Stimulated activated CD8-positive, alpha-beta memory T cell treated with anti-CD3 and anti-CD28 coated beads, Interleukin-12 subunit alpha, Interleukin-12 subunit beta, amount 100 ng/mL, for 24 hours (primary cell): ENCODE data around the gene LZTS2.
"Not testable (repeated sequence)": the region's sequence is repeated elsewhere in the genome, so short reads cannot be mapped to it uniquely, and the experiment has no call there.

ENCODE experiments used
- DNase-seq: peaks from one replicate; pipeline ENCODE4 v3.0.0-alpha.2; 2020; ENCODE audit errors: extremely low read depth

The LZTS2 gene

DNA sequence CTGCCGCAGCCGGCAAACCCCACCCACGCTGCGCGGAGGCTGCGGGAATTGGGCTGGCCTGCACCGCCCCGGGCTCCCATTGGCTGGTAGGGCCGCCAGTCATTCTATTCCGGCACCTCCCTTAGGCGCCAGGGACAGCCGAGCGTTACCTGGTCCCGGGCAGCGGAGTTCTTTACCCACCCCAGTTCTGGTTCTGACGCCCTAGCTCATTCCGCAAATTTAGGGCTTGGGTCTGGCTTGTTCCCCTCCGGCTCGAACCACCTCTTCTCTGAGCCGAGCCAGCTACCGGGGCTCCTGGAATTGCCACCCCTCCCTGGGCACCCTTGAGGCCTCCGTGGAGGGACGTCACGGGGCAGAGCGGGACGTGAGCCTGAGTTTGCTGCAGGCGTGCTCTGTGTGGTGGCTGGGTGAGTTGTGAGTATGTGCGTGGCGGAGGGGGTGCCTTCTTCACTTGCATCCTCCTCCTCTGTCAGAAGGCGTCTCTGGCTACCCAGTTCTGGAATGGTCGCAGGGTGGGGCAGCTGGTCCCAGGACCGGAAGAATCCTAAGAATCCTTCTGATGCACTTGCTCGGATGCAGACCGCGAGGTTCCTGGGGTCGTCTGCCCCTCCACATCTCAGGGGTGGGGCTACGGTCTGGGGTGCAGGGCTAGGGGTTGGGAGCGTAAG lies 31.7 kb downstream of the LZTS2 start, which contains the start of the genes PDZD7 and SFXN3:
Gene PDZD7, minus strand, starts transcription at position 2 of the 668 bp plus-strand sequence. CDS start 910 bp downstream, outside the sequence.
Gene SFXN3, plus strand, starts transcription at position 107 of the 668 bp plus-strand sequence. CDS start 3,461 bp downstream, outside the sequence.
- peak; percentile 94 for DNase-seq

DNA sequence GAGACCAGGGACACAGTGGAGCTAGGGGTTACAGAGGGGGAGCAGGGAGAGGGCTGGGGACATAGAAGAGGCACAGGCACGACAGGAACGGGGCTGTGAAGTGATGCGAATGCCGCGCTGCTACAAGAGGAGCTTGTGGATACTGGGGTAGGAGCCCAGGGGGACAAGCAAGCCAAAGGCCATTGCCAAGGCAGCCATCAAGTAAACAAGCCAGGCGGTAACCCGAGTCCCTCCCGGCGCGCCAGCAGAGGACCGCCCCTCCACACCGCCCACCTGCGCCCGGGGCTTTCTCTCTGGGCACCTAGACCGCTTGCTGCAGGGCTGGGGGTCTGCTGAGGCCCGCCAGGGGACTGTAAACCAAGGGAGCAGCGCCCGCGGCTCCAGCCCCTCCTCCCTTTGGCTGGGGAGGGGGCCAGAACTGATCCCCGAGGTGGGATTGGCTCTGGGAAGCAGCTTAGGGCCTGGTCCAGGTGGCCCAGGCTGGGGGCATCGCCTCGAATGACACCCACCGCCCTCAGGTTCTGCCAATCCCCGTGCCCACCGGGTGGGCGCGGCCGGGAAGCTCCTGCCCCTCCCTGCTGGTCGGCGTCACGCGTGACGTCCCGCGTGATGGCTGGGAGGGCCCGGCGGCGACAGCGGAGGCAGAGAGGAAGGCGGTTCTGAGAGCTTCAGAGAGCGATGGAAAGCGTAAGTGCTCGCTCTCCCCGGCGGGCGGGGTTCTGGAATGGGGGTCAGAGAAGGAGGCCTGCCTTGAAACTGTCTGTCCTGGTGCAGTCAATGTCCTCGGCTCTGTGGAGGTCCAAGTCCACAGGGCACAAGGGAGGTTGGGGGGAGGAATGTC lies 32.4 kb downstream of the LZTS2 start:
- DNase-seq, result no peak

DNA sequence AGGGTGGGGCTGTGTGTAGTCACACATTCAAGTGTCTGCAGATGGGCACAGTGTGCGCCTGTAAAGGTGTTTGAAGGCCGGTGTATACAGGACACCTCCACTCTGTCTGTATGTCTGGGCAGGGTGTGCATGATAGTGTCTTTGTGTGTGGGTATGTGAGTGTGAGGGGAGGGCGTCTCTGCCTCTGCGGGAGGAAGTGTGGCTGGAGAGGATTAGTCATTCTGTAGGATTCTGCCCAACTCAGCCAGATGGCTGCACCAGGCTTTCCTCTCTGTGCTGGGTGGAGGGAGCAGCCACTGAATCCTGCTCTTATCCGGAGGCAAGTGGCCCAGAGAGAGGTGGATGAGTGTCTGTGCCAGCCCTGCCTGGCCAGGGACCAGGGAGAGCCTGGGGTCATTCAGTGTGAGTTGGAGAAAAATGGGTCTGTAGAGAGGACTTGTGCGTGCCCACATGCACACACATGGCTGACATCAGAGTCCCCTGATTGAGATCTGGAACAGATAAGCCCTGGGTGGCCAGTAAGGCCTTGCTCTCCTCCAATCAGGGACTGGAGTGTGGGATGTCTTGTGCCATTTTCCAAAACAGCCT lies 33.1 kb downstream of the LZTS2 start:
- no peak for DNase-seq

DNA sequence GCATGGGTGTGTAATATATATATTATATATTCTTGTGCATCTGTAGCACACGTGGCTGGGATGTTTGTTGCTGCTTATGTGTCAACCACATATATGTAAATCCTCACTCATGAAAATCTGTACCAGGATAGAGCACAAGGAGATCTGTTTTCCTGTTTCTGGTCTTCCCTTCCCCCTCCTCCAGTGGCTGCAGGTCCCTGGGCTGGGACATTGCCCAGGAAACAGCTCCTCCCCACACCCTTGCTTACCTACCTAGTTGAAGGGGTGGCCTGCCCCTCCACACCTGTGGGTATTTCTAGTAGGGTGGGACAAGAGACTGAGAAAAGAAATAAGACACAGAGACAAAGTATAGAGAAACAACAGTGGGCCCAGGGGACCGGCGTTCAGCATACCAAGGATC lies 33.7 kb downstream of the LZTS2 start:
- no peak for DNase-seq

DNA sequence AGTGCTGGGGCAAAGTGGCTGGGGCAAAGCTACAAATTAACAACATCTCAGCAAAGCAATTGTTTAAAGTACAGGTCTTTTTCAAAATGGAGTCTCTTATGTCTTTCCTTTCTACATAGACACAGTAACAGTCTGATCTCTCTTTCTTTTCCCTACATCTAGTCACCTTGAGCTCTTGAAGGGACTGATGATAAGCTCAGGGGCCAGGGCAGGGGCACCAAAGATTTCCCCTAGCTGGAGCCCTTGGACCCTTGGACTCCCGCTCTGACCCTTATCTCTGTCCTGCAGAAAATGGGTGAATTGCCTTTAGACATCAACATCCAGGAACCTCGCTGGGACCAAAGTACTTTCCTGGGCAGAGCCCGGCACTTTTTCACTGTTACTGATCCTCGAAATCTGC lies 34.8 kb downstream of the LZTS2 start:
- DNase-seq, result not testable (repeated sequence)

DNA sequence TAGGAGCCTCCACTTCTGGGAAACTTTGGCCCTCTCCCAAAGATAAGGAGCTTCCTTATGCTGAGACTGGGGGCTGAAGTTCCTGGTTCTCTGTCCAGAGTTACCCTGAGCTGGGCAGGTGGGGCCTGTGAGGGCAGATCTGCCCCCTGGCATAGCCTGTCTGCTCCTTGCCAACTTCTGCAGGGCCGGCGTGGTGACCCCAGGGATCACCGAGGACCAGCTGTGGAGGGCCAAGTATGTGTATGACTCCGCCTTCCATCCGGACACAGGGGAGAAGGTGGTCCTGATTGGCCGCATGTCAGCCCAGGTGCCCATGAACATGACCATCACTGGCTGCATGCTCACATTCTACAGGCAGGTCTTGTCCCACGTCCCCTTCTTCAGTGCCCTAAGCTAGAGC lies 35.7 kb downstream of the LZTS2 start:
- DNase-seq, result no peak

DNA sequence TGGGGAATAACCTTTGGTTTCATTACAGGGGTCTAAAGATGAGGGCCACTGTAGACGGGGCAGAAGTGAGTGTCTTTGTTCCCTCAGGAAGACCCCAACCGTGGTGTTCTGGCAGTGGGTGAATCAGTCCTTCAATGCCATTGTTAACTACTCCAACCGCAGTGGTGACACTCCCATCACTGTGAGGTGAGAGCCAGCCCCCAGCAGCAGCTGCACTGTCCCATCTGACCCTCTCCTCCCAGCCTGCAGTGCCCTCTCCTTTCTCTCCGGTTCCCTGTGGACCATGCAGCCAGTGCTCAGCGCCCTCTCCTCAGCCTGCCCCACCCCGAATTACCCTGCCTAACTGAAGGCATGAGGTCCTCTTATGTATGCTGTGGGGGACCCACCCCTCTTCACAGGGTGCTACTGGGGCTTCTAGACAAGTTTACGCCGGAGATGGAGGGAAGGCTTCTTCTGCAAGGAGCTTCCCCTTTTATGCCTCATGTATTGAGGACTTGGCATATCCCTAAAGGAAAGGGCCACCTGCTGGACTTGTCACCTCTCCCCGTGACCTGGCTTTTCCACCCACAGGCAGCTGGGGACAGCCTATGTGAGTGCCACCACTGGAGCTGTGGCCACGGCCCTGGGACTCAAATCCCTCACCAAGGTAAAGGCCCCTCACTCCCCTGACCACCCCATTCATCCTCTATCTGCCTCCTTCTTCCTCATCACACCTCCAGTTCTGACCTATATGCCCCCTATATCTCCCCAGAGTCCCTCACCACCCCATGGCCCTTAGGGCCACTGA lies 36.5 kb downstream of the LZTS2 start:
- DNase-seq, result no peak

DNA sequence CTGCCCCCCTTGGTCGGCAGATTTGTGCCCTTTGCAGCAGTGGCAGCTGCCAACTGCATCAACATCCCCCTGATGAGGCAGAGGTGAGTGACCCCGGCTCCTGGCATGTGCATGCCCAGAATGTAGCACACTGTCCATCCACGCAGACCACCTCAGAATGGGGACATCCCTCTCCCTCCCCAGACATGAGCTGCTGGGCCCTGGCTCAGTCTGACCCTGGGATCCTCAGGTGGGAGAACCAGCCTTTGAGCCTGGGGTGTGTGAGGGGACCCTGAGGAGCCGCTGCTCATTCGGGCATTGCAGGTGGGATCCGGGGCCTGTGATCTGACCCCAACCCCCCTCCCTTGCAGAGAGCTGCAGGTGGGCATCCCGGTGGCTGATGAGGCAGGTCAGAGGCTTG lies 37.1 kb downstream of the LZTS2 start:
- no peak for DNase-seq

DNA sequence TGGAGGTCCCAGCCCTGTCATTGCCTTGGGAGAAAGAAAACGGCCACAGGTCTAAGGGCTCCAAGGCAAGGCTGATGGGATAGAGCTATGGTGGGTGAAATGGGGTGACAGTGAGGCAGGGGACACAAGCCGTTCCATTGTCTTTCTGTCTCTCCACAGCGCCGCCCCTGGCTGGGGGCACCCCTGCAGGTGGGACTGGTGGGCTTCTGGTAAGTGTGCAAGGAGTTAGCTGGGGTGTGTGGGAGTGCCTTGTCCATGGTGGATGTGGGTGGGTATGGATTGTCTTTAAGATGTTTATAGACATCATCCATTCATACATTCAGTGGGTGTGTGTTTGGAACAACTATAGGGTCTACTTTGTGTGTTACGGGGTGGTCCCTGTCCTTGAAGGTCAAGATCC lies 38.9 kb downstream of the LZTS2 start:
- no peak for DNase-seq

DNA sequence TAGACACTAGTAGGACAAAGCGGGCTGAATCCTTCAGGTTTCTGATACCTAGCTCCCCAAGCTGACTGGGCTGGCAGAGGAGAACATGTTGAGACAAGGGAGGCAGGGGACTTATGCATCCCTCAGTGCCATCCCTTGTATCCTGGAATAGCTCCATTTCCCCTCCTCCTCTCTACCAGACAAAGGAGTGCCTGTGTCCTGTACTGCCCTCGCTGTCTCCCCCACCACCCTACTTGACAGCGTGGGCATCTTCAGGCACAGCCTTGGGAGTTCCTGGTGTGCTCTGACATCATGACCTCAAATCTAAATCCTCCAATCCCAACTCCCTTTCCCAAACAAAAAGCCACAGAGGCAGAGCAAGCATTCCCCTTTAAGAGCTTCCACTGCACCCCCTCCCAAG lies 40.5 kb downstream of the LZTS2 start:
- DNase-seq, result no peak

DNA sequence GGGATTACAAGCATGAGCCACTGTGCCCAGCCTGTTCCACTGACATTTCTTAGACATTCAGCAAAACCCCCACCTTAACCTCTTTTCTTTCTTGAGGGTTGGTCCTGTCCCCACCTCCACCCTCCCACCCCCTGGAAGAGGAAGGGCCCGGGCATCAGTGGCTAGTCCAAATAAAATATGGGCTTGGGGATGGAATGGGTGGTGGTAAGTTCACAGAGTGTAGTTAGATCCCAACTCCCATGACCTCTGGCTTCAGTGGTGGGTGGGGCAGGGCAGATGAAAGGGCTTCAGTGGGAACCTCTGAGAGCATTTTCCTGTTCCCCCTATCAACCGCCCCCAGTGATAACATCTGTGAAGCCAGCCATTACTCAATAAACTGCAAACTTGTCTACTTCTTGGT lies 41.2 kb downstream of the LZTS2 start:
- no peak for DNase-seq

DNA sequence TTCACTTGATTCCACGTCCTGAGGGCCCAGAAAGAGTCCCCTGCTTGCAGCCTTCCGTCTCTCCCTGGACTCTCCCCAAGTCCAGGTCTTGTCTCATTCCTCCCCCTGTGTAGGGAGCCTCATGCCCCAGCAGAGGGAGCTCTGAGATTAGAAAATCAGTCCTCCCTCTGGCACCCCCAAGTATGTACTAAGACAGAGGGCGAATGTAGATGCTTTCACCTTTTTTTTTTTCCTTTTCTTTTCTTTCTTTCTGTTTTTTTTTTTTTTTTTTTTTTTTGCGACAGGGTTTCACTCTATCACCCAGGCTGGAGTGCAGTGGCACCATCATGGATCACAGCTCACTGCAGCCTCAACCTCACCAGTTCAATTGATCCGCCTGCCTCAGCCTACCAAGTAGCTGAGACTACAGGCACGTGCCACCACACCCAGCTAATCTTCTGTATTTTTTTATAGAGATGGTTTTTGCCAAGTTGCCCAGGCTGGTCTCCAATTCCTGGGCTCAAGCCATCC lies 41.7 kb downstream of the LZTS2 start:
- no peak for DNase-seq

DNA sequence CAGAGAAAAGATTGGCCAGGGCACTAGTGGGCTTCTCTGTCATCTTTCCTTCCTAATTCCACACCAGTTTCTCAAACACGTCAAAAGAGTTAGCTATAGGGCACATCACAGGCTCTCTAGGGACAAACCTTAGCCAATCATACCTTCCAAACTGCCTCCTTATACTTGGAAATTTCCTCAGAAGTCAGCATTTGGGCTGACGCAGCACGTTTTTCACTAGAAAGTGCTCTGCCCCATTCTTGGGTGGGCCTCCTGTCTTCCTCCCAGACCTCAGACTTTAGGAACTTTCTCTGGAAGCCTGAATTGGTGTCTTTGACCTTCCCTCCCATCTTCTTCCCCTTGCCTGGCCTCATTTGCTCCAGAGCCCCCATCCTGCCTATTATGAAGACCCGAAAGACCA lies 42.5 kb downstream of the LZTS2 start:
- no peak for DNase-seq

DNA sequence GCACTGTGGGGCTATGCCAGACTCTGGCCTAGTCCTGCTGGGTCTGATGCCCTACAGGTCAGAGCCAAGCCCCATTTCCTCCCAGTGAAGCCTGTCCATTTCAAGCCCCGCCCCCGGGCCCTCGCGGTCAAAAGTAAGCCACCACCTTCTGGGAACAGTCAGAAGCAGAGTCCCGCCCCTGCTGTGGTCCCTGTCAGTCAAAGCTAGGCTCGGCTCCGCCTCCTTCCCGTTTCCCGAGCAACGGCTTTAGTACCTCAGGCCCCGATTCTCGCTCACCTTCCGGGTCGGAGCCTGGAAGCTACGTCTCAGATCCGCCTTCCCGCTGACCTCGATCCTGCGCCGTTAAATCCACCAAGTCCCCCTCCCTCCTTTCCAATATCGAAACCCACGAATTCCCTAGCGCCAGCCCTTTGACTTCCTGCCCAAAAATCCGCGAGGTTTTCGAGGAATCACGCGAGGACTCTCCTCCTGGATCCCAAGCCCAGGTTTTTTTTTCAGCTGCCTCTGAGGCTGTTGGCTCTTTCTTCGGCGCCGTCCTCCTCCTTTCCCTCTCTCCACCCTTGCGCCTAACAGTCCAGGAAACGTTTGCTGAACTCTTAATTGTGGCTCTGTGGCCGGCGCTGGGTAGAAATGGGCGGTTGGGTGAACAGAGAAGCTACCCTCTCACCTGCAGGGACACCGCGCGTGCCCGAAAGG lies 43.2 kb downstream of the LZTS2 start:
- peak; percentile 76 for DNase-seq

DNA sequence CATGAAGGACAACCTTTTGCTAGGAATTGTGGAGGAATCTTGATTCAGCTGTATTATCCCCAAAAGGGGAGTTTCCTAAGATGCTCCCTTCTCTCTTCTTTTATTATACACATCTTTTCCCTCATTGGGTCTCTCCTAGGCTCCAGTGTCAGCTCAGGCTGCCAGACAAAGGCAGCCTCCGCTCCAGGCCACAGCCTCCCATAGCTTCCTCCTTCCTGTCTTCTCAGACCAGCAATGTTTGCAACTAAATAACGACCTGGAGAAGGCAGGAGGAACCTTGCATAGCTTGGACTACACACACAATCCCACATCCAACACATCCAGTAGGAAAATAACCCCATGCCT lies 43.7 kb downstream of the LZTS2 start:
- DNase-seq, result no peak

DNA sequence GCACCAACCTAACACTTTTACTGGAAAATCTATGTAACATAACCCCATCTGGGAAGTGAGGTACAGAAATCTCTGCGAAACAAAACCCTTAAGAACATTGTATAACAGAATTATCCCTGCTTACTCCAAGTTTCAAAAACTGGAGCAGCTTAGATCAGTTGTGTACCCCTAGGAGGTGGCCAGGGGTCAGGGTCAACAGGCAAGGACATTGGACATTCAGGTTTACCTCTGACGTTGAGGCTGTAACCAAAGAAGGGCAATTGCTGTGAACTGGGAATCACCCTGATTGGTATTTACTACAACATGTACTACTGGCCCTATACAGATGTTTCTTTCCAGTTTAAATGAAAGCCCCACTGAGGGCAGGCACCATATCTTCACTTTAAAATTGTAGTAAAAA lies 44.5 kb downstream of the LZTS2 start:
- DNase-seq, result no peak

DNA sequence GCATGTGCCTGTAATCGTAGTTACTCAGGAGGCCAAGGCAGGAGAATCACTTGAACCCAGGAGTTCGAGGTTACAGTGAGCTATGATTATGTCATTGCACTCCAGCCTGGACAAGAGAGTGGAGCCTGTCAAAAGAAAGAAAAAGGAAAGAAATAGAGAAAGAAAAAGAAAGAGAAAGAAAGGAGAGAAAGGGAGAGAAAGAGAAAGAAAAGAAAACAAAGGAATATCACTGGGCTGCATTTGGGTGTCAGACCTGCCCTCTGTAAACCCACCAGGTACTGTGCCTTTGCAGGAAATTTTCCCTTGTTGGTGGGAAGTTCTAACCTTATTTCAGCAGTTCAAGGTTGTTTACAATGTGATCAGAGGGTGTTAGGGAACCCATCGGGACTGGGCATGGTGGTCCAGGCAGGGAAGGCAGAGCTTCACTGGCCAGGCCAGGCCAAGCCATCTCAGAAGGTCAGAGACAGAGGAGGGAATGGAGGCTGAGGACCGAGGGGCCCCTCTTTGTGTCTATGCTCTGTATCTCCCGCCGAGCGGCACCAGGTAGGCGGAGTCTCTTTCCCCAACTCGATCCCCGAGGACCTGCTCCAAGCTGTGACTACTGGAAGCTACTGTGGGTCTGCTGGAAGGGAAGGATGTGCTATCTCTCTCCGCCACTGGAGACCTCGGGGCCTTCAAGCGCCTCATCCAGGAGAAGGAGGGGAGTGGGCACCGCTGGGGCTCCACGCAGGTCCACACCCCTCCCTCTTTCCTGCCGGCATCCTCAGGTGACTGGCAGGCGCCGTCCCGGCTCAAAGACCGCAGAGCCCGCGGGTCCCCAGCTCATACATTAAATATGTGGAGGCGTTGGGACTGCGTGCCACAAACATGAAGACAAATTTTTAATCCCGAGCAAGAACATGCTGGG lies 47.0 kb downstream of the LZTS2 start:
- DNase-seq, result no peak

DNA sequence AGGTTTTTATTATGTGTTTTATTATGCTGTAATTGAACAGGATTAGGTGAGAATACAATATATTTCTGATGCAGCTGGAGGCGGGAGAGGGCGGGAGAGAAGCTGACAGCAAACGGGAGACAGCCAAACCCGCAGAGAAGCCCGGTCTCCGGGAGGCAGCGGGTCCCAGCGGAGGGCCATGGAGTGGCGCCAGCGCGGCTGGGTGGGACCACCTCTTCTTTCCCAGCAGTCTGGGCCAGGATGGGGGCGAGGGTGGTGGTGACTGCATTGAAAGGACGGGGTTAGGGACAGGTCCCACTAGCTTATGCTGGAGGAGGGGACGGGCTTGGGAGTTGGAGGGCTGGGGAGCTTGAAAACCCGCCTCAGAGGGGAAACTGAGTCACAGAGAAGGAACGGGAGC lies 47.7 kb downstream of the LZTS2 start:
- no peak for DNase-seq

DNA sequence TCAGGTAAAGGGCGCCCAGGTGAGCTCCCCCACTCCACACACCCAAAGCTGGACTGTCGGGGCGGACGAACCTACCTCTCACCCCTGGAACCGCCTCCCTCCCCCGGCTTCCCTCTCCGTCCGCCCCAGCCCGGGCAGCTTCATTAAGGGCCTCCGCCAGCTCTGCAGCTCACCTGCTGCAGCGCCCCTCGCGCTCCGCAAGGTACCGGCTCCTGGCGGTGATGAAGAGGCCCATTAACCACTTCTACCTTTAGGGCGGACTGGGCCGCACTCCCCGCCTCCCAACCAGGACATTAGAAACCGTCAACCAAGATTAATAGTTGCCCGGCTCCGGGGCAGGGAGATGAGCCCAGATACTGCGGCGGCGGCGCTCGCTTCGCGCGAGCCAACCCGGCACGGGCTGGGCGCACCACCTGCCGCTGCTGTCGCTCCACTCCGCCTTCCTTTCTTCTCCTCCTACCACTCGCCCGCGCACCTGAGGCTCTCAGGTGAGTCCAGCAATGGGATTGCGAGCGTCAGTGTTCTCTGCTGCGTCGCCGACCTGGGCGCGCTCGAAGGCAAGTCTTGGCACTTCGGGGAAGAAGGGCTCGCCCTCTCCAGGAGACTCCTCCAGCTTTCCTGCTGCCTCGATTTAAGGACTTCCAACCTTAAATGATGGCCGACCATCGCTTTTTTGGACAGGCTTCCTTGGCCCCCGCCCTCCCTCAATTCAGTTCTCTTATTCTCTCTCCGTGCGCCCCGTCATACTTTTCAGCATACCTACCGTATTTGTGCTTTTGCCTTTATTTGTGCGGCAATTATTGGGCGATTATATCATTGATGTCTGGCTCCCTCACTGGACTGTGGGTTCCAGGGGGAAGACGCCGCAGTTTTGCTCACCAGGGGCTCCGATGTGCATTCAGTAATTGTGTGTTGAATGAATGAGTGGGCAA lies 48.6 kb downstream of the LZTS2 start:
- DNase-seq, result no peak
